Stimulated activated CD4-positive, alpha-beta T cell treated with anti-CD3 and anti-CD28 coated beads, Interleukin-4, amount 100 ng/mL, for 48 hours (primary cell): Measurements from ENCODE around the gene VPS9D1.
"Not testable (repeated sequence)": the region's sequence is repeated elsewhere in the genome, so short reads cannot be mapped to it uniquely, and the experiment has no call there.

Experiments
- DNase-seq, 2 donors: peaks; one replicate each; pipeline ENCODE4 v3.0.0-alpha.2; 2020; ENCODE audit warnings: low read depth in 2 of 2

The VPS9D1 gene

GRCh38 chr16:89668790-89669158 is 51.9 kb downstream of the VPS9D1 start:
- no peak for DNase-seq

DNA sequence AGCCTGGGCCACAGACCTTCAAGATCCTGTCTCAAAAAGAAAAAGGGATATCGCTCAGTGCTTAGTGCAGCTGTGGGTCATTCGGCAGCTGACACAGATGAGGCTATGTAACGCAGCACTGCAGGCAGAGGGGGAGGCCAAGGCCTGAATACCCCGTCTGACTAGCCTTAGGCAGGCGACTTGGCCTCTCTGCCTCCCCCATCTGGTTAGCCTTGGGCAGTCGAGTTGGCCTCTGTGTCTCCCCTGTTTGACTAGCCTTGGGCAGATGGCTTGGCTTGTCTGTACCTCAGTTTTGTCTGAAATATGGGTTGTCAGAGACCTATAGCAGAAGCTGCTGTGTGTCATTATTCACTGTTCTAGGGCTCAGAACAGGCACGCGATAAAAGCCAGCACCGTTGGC is 53.1 kb downstream of the VPS9D1 start:
- DNase-seq, result no peak

DNA sequence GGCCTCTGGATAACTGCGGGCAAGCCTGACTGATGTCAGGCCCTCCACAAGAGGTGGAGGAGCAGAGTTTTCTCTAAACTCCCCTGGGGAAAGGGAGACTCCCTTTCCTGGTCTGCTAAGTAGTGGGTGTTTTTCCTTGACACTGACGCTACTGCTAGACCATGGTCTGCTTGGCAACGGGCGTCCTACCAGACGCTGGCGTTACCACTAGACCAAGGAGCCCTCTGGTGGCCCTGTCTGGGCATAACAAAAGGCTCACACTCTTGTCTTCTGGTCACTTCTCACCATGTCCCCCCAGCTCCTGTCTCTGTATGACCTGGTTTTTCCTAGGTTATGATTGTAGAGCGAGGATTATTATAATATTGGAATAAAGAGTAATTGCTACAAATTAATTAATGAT is 53.7 kb downstream of the VPS9D1 start:
- DNase-seq, result not testable (repeated sequence)

- not testable (repeated sequence) for DNase-seq
Measured at GRCh38 chr16:89664238-89664637, 56.5 kb downstream of the VPS9D1 start.

DNA sequence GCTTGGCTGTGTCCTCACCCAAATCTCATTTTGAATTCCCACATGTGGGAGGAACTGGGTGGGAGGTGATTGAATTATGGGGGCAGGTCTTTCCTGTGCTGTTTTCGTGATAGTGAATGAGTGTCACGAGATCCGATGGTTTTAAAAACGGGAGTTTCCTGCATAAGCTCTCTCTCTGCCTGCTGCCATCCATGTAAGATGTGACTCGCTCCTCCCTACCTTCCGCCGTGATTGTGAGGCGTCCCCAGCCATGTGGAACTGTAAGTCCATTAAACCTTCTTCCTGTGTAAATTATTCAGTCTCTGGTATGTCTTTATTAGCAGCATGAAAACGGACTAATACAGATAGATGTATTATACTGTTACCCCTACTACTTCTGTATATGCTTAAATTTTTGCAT is 59.5 kb downstream of the VPS9D1 start:
- no peak for DNase-seq

- DNase-seq, result no peak
Measured at GRCh38 chr16:89660146-89660545, 60.6 kb downstream of the VPS9D1 start.

- DNase-seq, result peak in 1 of 2 donors; percentile 17
Measured at GRCh38 chr16:89658221-89658879, 62.3 kb downstream of the VPS9D1 start.

DNA sequence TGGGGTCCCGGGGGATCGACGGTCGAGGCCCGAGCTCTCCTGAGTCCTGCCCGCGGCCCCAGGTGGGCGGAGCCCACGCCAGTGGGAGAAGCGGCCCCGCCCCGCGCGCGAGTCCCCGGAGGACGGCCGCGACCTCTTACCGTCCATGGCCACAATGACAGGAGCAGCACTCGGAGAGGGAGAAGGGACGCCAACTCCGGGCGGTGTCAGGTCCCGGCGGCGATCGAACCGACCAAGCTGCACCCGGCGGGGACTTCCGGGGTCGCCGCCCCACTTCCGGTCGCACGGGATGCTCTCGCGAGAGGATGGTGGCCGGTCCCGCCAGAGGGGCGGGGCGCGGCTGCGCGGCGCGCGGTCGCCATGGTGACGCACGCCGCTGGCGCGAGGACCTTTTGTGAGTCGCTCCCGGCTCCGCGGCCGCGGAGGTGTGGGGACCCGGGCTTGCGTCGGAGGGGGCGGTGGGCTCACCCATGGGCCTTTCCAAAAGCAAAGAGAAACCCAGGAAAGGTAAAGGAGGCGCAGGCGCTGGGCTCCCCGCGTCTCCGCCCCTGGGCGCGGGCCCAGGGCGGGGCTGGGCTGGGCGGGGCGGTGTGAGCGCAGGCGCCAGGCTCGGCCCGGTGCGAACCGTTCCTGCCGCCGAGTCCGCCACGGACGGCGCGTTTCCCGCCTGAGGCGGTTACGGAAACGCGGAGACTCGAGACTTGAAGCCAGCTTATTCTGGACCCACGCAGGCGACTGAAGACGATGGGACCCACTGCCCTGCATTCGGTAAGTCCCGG is 63.1 kb downstream of the VPS9D1 start, which contains the start of the genes CHMP1A and SPATA33:
Gene CHMP1A (minus strand): TSS at position 267 of the 779 bp plus-strand sequence. CDS start 120 bp downstream, at position 147.
Gene SPATA33 (plus strand): TSS at position 395 of the 779 bp plus-strand sequence. CDS start 76 bp downstream, at position 471.
- peak; percentile 88 to 91 for DNase-seq
